Gastroesophageal sphincter (tissue), 3 donors: ENCODE results near the gene EGR2.
A peak's percentile ranks its signal among the peaks of the same experiment; 100 is the strongest.

Source experiments
- EP300 ChIP-seq: sonication (generic); formaldehyde crosslinking; IDR thresholded peaks from one replicate; pipeline ENCODE4 v1.6.1; 2017; ENCODE audit warnings: antibody characterized with exemption, mild to moderate bottlenecking
- POLR2A ChIP-seq, 2 donors: fragments of 450-650 bp; IDR thresholded peaks; one replicate each; pipeline ENCODE4 v1.6.1; 2017; ENCODE audit warnings: antibody characterized with exemption in 2 of 2, mild to moderate bottlenecking in 2 of 2, moderate library complexity in 1 of 2
- POLR2AphosphoS5 ChIP-seq: sonication (generic); formaldehyde crosslinking; IDR thresholded peaks from one replicate; pipeline ENCODE4 v1.6.1; 2017; ENCODE audit warnings: antibody characterized with exemption
- TF ChIP-seq, protein P1 (sequence below), 4 experiments: fragments of 200-600 bp in 2 of 4; fragments of 450-650 bp in 2 of 4; sonication (generic) in 1 of 4; IDR thresholded peaks; one replicate each; pipeline ENCODE4 v1.5.1; 2017 to 2019; ENCODE audit warnings: antibody characterized with exemption in 4 of 4, mild to moderate bottlenecking in 2 of 4, moderate library complexity in 2 of 4

DNA sequence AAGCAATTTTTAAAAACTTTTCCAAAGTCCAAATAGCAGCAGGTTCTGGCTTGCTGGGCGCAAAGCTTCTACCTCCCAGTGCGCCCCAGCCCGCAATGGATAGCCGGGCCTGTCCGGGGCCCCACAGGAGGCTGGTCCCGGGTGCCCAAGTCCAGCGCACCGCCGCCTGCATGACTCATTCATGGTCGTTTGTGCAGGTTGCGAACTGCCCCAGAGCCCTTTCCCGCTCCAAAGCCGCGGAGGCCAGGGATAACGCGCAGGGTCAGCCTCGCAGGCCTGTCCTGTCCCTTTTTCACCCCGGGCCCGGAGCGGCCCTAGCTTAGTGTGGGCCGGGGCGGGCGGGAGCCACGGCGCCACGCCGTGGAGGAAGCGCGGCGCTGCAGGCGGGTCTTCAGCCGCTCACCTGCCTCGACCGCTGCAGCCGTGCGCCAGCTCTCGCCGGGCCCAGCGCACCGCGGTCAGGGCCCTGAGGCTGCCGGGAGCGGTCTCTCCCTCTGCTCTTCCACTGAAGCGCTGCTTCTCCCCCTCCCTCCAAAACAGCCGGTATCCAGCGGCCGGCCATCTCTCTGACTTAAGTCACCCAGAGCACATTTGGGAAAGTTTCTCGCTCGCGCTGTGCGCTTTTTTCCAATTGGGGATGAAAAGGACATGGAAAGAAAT, 1.7 kb upstream of the EGR2 start:
- TF ChIP-seq, protein P1, sequence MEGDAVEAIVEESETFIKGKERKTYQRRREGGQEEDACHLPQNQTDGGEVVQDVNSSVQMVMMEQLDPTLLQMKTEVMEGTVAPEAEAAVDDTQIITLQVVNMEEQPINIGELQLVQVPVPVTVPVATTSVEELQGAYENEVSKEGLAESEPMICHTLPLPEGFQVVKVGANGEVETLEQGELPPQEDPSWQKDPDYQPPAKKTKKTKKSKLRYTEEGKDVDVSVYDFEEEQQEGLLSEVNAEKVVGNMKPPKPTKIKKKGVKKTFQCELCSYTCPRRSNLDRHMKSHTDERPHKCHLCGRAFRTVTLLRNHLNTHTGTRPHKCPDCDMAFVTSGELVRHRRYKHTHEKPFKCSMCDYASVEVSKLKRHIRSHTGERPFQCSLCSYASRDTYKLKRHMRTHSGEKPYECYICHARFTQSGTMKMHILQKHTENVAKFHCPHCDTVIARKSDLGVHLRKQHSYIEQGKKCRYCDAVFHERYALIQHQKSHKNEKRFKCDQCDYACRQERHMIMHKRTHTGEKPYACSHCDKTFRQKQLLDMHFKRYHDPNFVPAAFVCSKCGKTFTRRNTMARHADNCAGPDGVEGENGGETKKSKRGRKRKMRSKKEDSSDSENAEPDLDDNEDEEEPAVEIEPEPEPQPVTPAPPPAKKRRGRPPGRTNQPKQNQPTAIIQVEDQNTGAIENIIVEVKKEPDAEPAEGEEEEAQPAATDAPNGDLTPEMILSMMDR (IDR thresholded peaks at IDR 0.05) = peak in 3 of 4 experiments; percentile 80 to 98 (median 84)
- TF ChIP-seq POLR2A (IDR thresholded peaks at IDR 0.05) = no peak
- TF ChIP-seq EP300 = no peak
- TF ChIP-seq POLR2AphosphoS5 = no peak
